Thymus (tissue), 11 donors: Measurements from ENCODE around the gene GNG8. TPM values are rescaled to one million over a fixed set of nuclear protein-coding genes. Genes with fewer than 3 reads are reported as not detected.

Experiments
- DNase-seq, 9 donors: peaks; one replicate each; pipeline ENCODE4 v3.0.0-alpha.2; 2013; ENCODE audit warnings: low spot score in 9 of 9, low read depth in 6 of 9, missing footprints in 1 of 9
- H3K27ac ChIP-seq, 2 donors: one replicate each; pipeline ENCODE4 v1.5.1; 2013; ENCODE audit warnings: control low read depth in 1 of 2, low read depth in 1 of 2, low read length in 1 of 2, mild to moderate bottlenecking in 1 of 2, moderate library complexity in 1 of 2
- H3K27me3 ChIP-seq, 2 donors: one replicate each; pipeline ENCODE4 v1.5.1; 2013; ENCODE audit warnings: low read length in 1 of 2; ENCODE audit not compliant: control insufficient read depth in 2 of 2, insufficient read depth in 1 of 2
- H3K36me3 ChIP-seq, 2 donors: one replicate each; pipeline ENCODE4 v1.5.1; 2013; ENCODE audit warnings: low read length in 1 of 2, mild to moderate bottlenecking in 1 of 2, moderate library complexity in 1 of 2; ENCODE audit not compliant: control insufficient read depth in 2 of 2, insufficient read depth in 2 of 2
- H3K4me1 ChIP-seq, 2 donors: one replicate each; pipeline ENCODE4 v1.5.1; 2013; ENCODE audit warnings: low read length in 2 of 2; ENCODE audit not compliant: control insufficient read depth in 2 of 2, insufficient read depth in 2 of 2
- H3K4me3 ChIP-seq, 2 donors: one replicate each; pipeline ENCODE4 v1.5.1; 2013; ENCODE audit warnings: low read length in 2 of 2, control low read depth in 1 of 2, mild to moderate bottlenecking in 1 of 2
- H3K9me3 ChIP-seq, 2 donors: one replicate each; pipeline ENCODE4 v1.5.1; 2013; ENCODE audit warnings: low read length in 1 of 2, mild to moderate bottlenecking in 1 of 2; ENCODE audit not compliant: control insufficient read depth in 2 of 2, insufficient read depth in 1 of 2
- WGBS: extraction: QIAGEN DNeasy Blood & Tissue Kit; methylation state at CpG from one replicate; pipeline ENCODE4 v1.1.7; 2013; 5-methylcytosine and 5-hydroxymethylcytosine counted together
- polyA plus RNA-seq: library from polyadenylated mRNA; stranded (reverse); fragments of 200-250 nt; gene quantifications from one replicate; pipeline ENCODE4 v1.2.3, GENCODE V29; 2013
- total RNA-seq: library from RNA; stranded (reverse); fragments of 120-200 nt; gene quantifications from one replicate; pipeline ENCODE4 v1.2.4, GENCODE V29; 2013
- donor health status: healthy.

Gene GNG8
- total and polyA plus RNA-seq, 2 donors: 3.8 TPM; not detected in 1

- Histone ChIP-seq H3K9me3 (peaks cover 11 to 13% of the 10 kb centered on the region in 2 donors), H3K4me1 (peaks cover 6 to 8% of the 10 kb centered on the region in 2 donors), H3K4me3 (no peak overlapping the region), H3K36me3 (no peaks in the 10 kb centered on the region), H3K27ac (no peak overlapping the region), H3K27me3 (peaks cover 42 to 93% of the 10 kb centered on the region in 2 donors)
- 23% methylated on average over 144 of the region's 144 CpGs for WGBS
- DNase-seq: no peak
Observed at GRCh38 chr19:46648961-46649960, 13.3 kb upstream of the GNG8 start.

GRCh38 chr19:46648060-46648960 lies 12.3 kb upstream of the GNG8 start:
- Histone ChIP-seq H3K4me1 (peaks cover 6 to 8% of the 10 kb centered on the region in 2 donors), H3K27me3 (peaks cover 42 to 85% of the 10 kb centered on the region in 2 donors), H3K36me3 (no peaks in the 10 kb centered on the region), H3K27ac (no peak overlapping the region), H3K9me3 (peaks cover 11 to 13% of the 10 kb centered on the region in 2 donors), H3K4me3 (no peak overlapping the region)
- WGBS: 24% methylated on average over 63 of the region's 63 CpGs
- DNase-seq: peak in 1 of 9 donors; percentile 49

- Histone ChIP-seq H3K4me3 (no peak overlapping the region), H3K36me3 (no peaks in the 10 kb centered on the region), H3K9me3 (peaks cover 11 to 13% of the 10 kb centered on the region in 2 donors), H3K27ac (no peak overlapping the region), H3K27me3 (peaks cover 42 to 82% of the 10 kb centered on the region in 2 donors), H3K4me1 (peaks cover 6 to 8% of the 10 kb centered on the region in 2 donors)
- DNase-seq: no peak
- WGBS: 91% methylated on average over 3 of the region's 3 CpGs
Observed at GRCh38 chr19:46646402-46646801, 10.4 kb upstream of the GNG8 start.

GRCh38 chr19:46644720-46645119 lies 8.7 kb upstream of the GNG8 start:
- Histone ChIP-seq H3K4me1 (peaks cover 7 to 12% of the 10 kb centered on the region in 2 donors), H3K9me3 (peaks cover 12 to 14% of the 10 kb centered on the region in 2 donors), H3K4me3 (no peak overlapping the region), H3K27me3 (peaks cover 46 to 82% of the 10 kb centered on the region in 2 donors), H3K36me3 (no peaks in the 10 kb centered on the region), H3K27ac (no peak overlapping the region)
- no peak for DNase-seq
- WGBS: 90% methylated on average over 3 of the region's 3 CpGs

GRCh38 chr19:46640656-46641055 lies 4.7 kb upstream of the GNG8 start:
- Histone ChIP-seq H3K27me3 (peaks cover 31 to 87% of the 10 kb centered on the region in 2 donors), H3K9me3 (peaks cover 1 to 3% of the 10 kb centered on the region in 2 donors), H3K27ac (no peak overlapping the region), H3K36me3 (no peaks in the 10 kb centered on the region), H3K4me3 (no peak overlapping the region), H3K4me1 (peaks cover 6 to 31% of the 10 kb centered on the region in 2 donors)
- no peak for DNase-seq
- 89% methylated on average over 2 of the region's 2 CpGs for WGBS

- DNase-seq: no peak
- Histone ChIP-seq H3K27ac (no peak overlapping the region), H3K4me3 (peak overlapping the region; percentile 4 to 36), H3K4me1 (peaks cover 6 to 37% of the 10 kb centered on the region in 2 donors), H3K36me3 (no peaks in the 10 kb centered on the region), H3K27me3 (peaks cover 30 to 85% of the 10 kb centered on the region in 2 donors), H3K9me3 (peaks cover 1 to 3% of the 10 kb centered on the region in 2 donors)
- 7% methylated on average over 49 of the region's 49 CpGs for WGBS
Observed at GRCh38 chr19:46639358-46640182, 3.6 kb upstream of the GNG8 start.

- H3K4me3 ChIP-seq: no peak overlapping the region
- DNase-seq: no peak
- peaks cover 1 to 3% of the 10 kb centered on the region in 2 donors for H3K9me3 ChIP-seq
- H3K4me1 ChIP-seq: peaks cover 12 to 50% of the 10 kb centered on the region in 2 donors
- H3K27ac ChIP-seq: no peak overlapping the region
- 93% methylated on average over 14 of the region's 14 CpGs for WGBS
- H3K27me3 ChIP-seq: peaks cover 32 to 94% of the 10 kb centered on the region in 2 donors
- no peaks in the 10 kb centered on the region for H3K36me3 ChIP-seq
Observed at GRCh38 chr19:46637224-46637623, 1.2 kb upstream of the GNG8 start.

- peaks cover 0 to 2% of the 10 kb centered on the region in 2 donors for H3K9me3 ChIP-seq
- peaks cover 12 to 54% of the 10 kb centered on the region in 2 donors for H3K4me1 ChIP-seq
- H3K27ac ChIP-seq: no peak overlapping the region
- H3K27me3 ChIP-seq: peaks cover 18 to 85% of the 10 kb centered on the region in 2 donors
- H3K36me3 ChIP-seq: no peaks in the 10 kb centered on the region
- WGBS: 10% methylated on average over 23 of the region's 23 CpGs
- peak overlapping the region in 1 of 2 donors; percentile 5 for H3K4me3 ChIP-seq
- DNase-seq: no peak
Observed at GRCh38 chr19:46634656-46635218, 1.3 kb downstream of the GNG8 start.
